GM23338 (cell line): Measurements from ENCODE around the gene RMND1. TPM values are rescaled to one million over a fixed set of nuclear protein-coding genes. Genes with fewer than 3 reads are reported as not detected.

ENCODE experiments used
- ATAC-seq: fragments of 200-7000 bp; cut with Tn5 transposase; 3 replicates; pipeline ENCODE4 v1.9.1; 2020
- DNase-seq: peaks from one replicate; pipeline ENCODE4 v3.0.0-alpha.2; 2015; ENCODE audit warnings: low spot score
- H2AFZ ChIP-seq: fragments of 200-600 bp; sonication (generic); 2 replicates; pipeline ENCODE4 v1.8.0; 2016; ENCODE audit warnings: antibody characterized with exemption, mild to moderate bottlenecking, moderate library complexity
- H3F3A ChIP-seq: fragments of 200-600 bp; sonication (generic); replicated peaks from 2 replicates; pipeline ENCODE4 v1.8.0; 2017; ENCODE audit warnings: antibody characterized with exemption, mixed run types, low read depth
- H3K27ac ChIP-seq: fragments of 200-600 bp; sonication (generic); 2 replicates; pipeline ENCODE4 v1.6.1; 2016; ENCODE audit warnings: low read depth
- H3K27me3 ChIP-seq: fragments of 200-600 bp; sonication (generic); 2 replicates; pipeline ENCODE4 v1.8.0; 2016; ENCODE audit warnings: mild to moderate bottlenecking, mixed run types, moderate library complexity; ENCODE audit not compliant: insufficient read depth
- H3K36me3 ChIP-seq: fragments of 200-600 bp; sonication (generic); 2 replicates; pipeline ENCODE4 v1.8.0; 2016; ENCODE audit warnings: mild to moderate bottlenecking; ENCODE audit not compliant: insufficient read depth
- H3K4me1 ChIP-seq: fragments of 200-600 bp; sonication (generic); 2 replicates; pipeline ENCODE4 v1.8.0; 2016; ENCODE audit warnings: mild to moderate bottlenecking, moderate library complexity; ENCODE audit not compliant: insufficient read depth
- H3K4me2 ChIP-seq: fragments of 200-600 bp; sonication (generic); 2 replicates; pipeline ENCODE4 v1.7.1; 2017; ENCODE audit warnings: mixed run types
- H3K4me3 ChIP-seq: fragments of 200-600 bp; sonication (generic); 2 replicates; pipeline ENCODE4 v1.6.1; 2016; ENCODE audit warnings: mixed run types
- H3K79me2 ChIP-seq: fragments of 200-600 bp; sonication (generic); replicated peaks from 2 replicates; pipeline ENCODE4 v1.8.0; 2017; ENCODE audit warnings: mild to moderate bottlenecking; ENCODE audit not compliant: insufficient read depth
- H3K9me2 ChIP-seq: fragments of 200-600 bp; sonication (generic); 2 replicates; pipeline ENCODE4 v1.8.0; 2017; ENCODE audit not compliant: insufficient read depth
- H4K20me1 ChIP-seq: fragments of 200-600 bp; sonication (generic); replicated peaks from 2 replicates; pipeline ENCODE4 v1.8.0; 2017; ENCODE audit warnings: mild to moderate bottlenecking; ENCODE audit not compliant: insufficient read depth
- H3K27ac Mint-ChIP-seq: 2 replicates; pipeline ENCODE4 v1.8.0; 2020; ENCODE audit warnings: inconsistent platforms, mild to moderate bottlenecking, moderate library complexity, mixed read lengths
- H3K27me3 Mint-ChIP-seq: 3 replicates; pipeline ENCODE4 v1.8.0; 2022; ENCODE audit warnings: low read depth, mild to moderate bottlenecking, moderate library complexity, mixed read lengths, inconsistent platforms; ENCODE audit not compliant: insufficient read depth, poor library complexity
- H3K36me3 Mint-ChIP-seq: 3 replicates; pipeline ENCODE4 v1.8.0; 2021; ENCODE audit warnings: low read depth, mild to moderate bottlenecking, inconsistent platforms, moderate library complexity, mixed read lengths
- H3K4me1 Mint-ChIP-seq: 3 replicates; pipeline ENCODE4 v1.8.0; 2020; ENCODE audit warnings: mild to moderate bottlenecking, inconsistent platforms, mixed read lengths
- H3K4me3 Mint-ChIP-seq: 3 replicates; pipeline ENCODE4 v1.8.0; 2021; ENCODE audit warnings: moderate library complexity, mild to moderate bottlenecking, inconsistent platforms, mixed read lengths
- H3K9me3 Mint-ChIP-seq: 3 replicates; pipeline ENCODE4 v1.8.0; 2020; ENCODE audit warnings: moderate library complexity, mild to moderate bottlenecking, inconsistent platforms, mixed read lengths
- CREB1 ChIP-seq: fragments of 250-450 bp; sonication (Bioruptor Pico); IDR thresholded peaks from 2 replicates; pipeline ENCODE4 v1.5.0; 2020; ENCODE audit warnings: low read depth, mild to moderate bottlenecking, moderate library complexity
- CTCF ChIP-seq, 2 experiments: fragments of 200-600 bp in 1 of 2; sonication (generic) in 1 of 2; conservative IDR thresholded peaks; 2 replicates each; pipeline versions ENCODE4 v1.5.1 to v1.6.1; 2016 to 2017; ENCODE audit warnings: antibody characterized with exemption in 2 of 2, low read depth in 2 of 2, mild to moderate bottlenecking in 2 of 2, moderate library complexity in 1 of 2
- EZH2 ChIP-seq: fragments of 200-600 bp; sonication (generic); IDR thresholded peaks from one replicate; pipeline ENCODE4 v1.8.0; 2017; ENCODE audit warnings: antibody characterized with exemption, mild to moderate bottlenecking, low read depth; ENCODE audit not compliant: unreplicated experiment
- EZH2phosphoT487 ChIP-seq: fragments of 200-600 bp; sonication (generic); IDR thresholded peaks from one replicate; pipeline ENCODE4 v1.8.1; 2018; ENCODE audit warnings: antibody characterized with exemption; ENCODE audit not compliant: unreplicated experiment
- JUNB ChIP-seq: IDR thresholded peaks from one replicate; pipeline ENCODE4 v1.6.1; 2016; ENCODE audit warnings: antibody characterized with exemption; ENCODE audit not compliant: unreplicated experiment
- NANOG ChIP-seq: IDR thresholded peaks from 2 replicates; pipeline ENCODE4 v1.6.1; 2016; ENCODE audit warnings: antibody characterized with exemption, borderline replicate concordance
- POLR2AphosphoS5 ChIP-seq: IDR thresholded peaks from 2 replicates; pipeline ENCODE4 v1.6.1; 2016; ENCODE audit warnings: antibody characterized with exemption, low read depth
- REST ChIP-seq: IDR thresholded peaks from one replicate; pipeline ENCODE4 v1.6.1; 2018; ENCODE audit warnings: antibody characterized with exemption; ENCODE audit not compliant: unreplicated experiment
- STAT1 ChIP-seq: IDR thresholded peaks from one replicate; pipeline ENCODE4 v1.6.1; 2016; ENCODE audit warnings: antibody characterized with exemption; ENCODE audit not compliant: unreplicated experiment
- ZNF114 ChIP-seq: fragments of 250-450 bp; sonication (Bioruptor Pico); IDR thresholded peaks from 2 replicates; pipeline ENCODE4 v1.5.0; 2020; ENCODE audit warnings: mild to moderate bottlenecking, moderate library complexity
- ZNF331 ChIP-seq: fragments of 250-450 bp; sonication (Bioruptor Pico); IDR thresholded peaks from 2 replicates; pipeline ENCODE4 v1.5.0; 2020; ENCODE audit warnings: low read depth, mild to moderate bottlenecking, moderate library complexity
- long read RNA-seq: library from polyadenylated mRNA; unstranded; transcript quantifications from one replicate; pipeline ENCODE4 v2.0.0, GENCODE V29; 2020; ENCODE audit not compliant: unreplicated experiment
- polyA plus RNA-seq: library from polyadenylated mRNA; unstranded; fragments of >200 nt; fragmentation: Nextera tagmentation; extraction: Ambion mirVana; gene quantifications from 2 replicates; pipeline ENCODE4 v1.2.1, GENCODE V29; 2016
- total RNA-seq: library from RNA; depleted of rRNA; stranded (reverse); fragments of >200 nt; shearing (Covaris generic); gene quantifications from 2 replicates; pipeline ENCODE4 v1.2.3, GENCODE V29; 2014; rRNA removed
- TF ChIP-seq, protein P1 (sequence below): fragments of 250-450 bp; sonication (Bioruptor Pico); IDR thresholded peaks from 2 replicates; pipeline ENCODE4 v1.5.0; 2020; ENCODE audit warnings: mild to moderate bottlenecking, moderate library complexity
- TF ChIP-seq, protein P2 (sequence below): IDR thresholded peaks from 2 replicates; pipeline ENCODE4 v1.6.1; 2016; ENCODE audit warnings: antibody characterized with exemption

Gene RMND1
- total RNA-seq (27.7 and 34.4 TPM in 2 replicates), polyA plus RNA-seq (23.5 and 27.5 TPM in 2 replicates)
- long read RNA-seq, transcript RMND1-203 (12 exons, 2,003 nt) = major isoform, 9 of 15 reads
- long read RNA-seq, partial matches to known transcripts = 1 of 15 reads
- long read RNA-seq, other reads (novel, unspliced or antisense) = 3 of 15 reads

GRCh38 chr6:151451950-151452749 is at the start of gene RMND1:
Gene RMND1 (minus strand): TSS chr6:151452126. CDS start chr6:151445811, 6,315 bp downstream.
- peaks cover 27% of the 10 kb centered on the region for H3K36me3 Mint-ChIP-seq
- Histone ChIP-seq H3K79me2 (peaks cover 74% of the 10 kb centered on the region), H3K27ac (peak within 1 kb of the TSS; percentile 92), H3K9me2 (no peaks in the 10 kb centered on the region), H4K20me1 (no peaks in the 10 kb centered on the region), H3F3A (no peaks in the 10 kb centered on the region), H3K4me1 (peaks cover 21% of the 10 kb centered on the region), H3K27me3 (no peaks in the 10 kb centered on the region), H3K4me2 (peak within 1 kb of the TSS; percentile 82), H2AFZ (peak within 1 kb of the TSS; percentile 60; the same call in 1 of the 2 replicates), H3K4me3 (peak within 1 kb of the TSS; percentile 84), H3K36me3 (no peaks in the 10 kb centered on the region)
- TF ChIP-seq EZH2 (no peak), JUNB (no peak), NANOG (no peak), POLR2AphosphoS5 (peak; percentile 78), ZNF114 (CRISPR knock-in tag) (no peak), ZNF331 (no peak), REST (no peak), EZH2phosphoT487 (no peak), CTCF (conservative IDR thresholded peaks at IDR 0.05; ENCODE audit: low read depth in 2 of 2) (no peak), STAT1 (no peak), CREB1 (peak; percentile 61; the same call in 1 of the 2 replicates)
- TF ChIP-seq, protein P1, sequence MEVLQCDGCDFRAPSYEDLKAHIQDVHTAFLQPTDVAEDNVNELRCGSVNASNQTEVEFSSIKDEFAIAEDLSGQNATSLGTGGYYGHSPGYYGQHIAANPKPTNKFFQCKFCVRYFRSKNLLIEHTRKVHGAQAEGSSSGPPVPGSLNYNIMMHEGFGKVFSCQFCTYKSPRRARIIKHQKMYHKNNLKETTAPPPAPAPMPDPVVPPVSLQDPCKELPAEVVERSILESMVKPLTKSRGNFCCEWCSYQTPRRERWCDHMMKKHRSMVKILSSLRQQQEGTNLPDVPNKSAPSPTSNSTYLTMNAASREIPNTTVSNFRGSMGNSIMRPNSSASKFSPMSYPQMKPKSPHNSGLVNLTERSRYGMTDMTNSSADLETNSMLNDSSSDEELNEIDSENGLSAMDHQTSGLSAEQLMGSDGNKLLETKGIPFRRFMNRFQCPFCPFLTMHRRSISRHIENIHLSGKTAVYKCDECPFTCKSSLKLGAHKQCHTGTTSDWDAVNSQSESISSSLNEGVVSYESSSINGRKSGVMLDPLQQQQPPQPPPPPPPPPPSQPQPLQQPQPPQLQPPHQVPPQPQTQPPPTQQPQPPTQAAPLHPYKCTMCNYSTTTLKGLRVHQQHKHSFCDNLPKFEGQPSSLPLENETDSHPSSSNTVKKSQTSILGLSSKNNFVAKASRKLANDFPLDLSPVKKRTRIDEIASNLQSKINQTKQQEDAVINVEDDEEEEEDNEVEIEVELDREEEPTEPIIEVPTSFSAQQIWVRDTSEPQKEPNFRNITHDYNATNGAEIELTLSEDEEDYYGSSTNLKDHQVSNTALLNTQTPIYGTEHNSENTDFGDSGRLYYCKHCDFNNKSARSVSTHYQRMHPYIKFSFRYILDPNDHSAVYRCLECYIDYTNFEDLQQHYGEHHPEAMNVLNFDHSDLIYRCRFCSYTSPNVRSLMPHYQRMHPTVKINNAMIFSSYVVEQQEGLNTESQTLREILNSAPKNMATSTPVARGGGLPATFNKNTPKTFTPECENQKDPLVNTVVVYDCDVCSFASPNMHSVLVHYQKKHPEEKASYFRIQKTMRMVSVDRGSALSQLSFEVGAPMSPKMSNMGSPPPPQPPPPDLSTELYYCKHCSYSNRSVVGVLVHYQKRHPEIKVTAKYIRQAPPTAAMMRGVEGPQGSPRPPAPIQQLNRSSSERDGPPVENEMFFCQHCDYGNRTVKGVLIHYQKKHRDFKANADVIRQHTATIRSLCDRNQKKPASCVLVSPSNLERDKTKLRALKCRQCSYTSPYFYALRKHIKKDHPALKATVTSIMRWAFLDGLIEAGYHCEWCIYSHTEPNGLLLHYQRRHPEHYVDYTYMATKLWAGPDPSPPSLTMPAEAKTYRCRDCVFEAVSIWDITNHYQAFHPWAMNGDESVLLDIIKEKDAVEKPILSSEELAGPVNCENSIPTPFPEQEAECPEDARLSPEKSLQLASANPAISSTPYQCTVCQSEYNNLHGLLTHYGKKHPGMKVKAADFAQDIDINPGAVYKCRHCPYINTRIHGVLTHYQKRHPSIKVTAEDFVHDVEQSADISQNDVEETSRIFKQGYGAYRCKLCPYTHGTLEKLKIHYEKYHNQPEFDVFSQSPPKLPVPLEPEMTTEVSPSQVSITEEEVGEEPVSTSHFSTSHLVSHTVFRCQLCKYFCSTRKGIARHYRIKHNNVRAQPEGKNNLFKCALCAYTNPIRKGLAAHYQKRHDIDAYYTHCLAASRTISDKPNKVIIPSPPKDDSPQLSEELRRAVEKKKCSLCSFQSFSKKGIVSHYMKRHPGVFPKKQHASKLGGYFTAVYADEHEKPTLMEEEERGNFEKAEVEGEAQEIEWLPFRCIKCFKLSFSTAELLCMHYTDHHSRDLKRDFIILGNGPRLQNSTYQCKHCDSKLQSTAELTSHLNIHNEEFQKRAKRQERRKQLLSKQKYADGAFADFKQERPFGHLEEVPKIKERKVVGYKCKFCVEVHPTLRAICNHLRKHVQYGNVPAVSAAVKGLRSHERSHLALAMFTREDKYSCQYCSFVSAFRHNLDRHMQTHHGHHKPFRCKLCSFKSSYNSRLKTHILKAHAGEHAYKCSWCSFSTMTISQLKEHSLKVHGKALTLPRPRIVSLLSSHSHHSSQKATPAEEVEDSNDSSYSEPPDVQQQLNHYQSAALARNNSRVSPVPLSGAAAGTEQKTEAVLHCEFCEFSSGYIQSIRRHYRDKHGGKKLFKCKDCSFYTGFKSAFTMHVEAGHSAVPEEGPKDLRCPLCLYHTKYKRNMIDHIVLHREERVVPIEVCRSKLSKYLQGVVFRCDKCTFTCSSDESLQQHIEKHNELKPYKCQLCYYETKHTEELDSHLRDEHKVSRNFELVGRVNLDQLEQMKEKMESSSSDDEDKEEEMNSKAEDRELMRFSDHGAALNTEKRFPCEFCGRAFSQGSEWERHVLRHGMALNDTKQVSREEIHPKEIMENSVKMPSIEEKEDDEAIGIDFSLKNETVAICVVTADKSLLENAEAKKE (CRISPR knock-in tag) = no peak
- TF ChIP-seq, protein P2, sequence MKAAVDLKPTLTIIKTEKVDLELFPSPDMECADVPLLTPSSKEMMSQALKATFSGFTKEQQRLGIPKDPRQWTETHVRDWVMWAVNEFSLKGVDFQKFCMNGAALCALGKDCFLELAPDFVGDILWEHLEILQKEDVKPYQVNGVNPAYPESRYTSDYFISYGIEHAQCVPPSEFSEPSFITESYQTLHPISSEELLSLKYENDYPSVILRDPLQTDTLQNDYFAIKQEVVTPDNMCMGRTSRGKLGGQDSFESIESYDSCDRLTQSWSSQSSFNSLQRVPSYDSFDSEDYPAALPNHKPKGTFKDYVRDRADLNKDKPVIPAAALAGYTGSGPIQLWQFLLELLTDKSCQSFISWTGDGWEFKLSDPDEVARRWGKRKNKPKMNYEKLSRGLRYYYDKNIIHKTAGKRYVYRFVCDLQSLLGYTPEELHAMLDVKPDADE = peak; percentile 94
- peak; percentile 100 for DNase-seq
- H3K27ac Mint-ChIP-seq = peak within 1 kb of the TSS; percentile 98
- peak within 1 kb of the TSS; percentile 98 for H3K4me3 Mint-ChIP-seq
- ATAC-seq = peak; percentile 97
- H3K27me3 Mint-ChIP-seq = peaks cover 12% of the 10 kb centered on the region
- H3K9me3 Mint-ChIP-seq = peaks cover 6% of the 10 kb centered on the region; the same call in 2 of the 3 replicates
- H3K4me1 Mint-ChIP-seq = peaks cover 17% of the 10 kb centered on the region
